ENCODE data around the gene ZNF221. TPM values are rescaled to one million over a fixed set of nuclear protein-coding genes. Genes with fewer than 3 reads are reported as not detected.

ZNF221 gene
- total RNA-seq, 1 experiment from 2014 or later: 2.8 TPM

GRCh38 chr19:43983912-43984686 is 33.1 kb downstream of the ZNF221 start, which contains the start of gene ZNF155:
TSS of gene ZNF155 (plus strand) at chr19:43984188. CDS start at chr19:43988544, 4,356 bp downstream.
- H3K9me3 ChIP-seq (ENCODE audit: control insufficient read depth, insufficient read depth, low read depth, low read length): peaks cover 4% of the 10 kb centered on the region; the same call in 1 of the 2 replicates
- ATAC-seq (peak; percentile 100), DNase-seq (ENCODE audit: low read depth, low spot score) (peak; percentile 78)
- BruUV-seq (replicated peaks): no TSS peak
- intact Hi-C loops (cut with micrococcal nuclease; ENCODE audit: unreplicated experiment) (no loop called here), in situ Hi-C loops (cut with HindIII; ENCODE audit: low pct_unique_long_range_greater_than_20kb, low sequenced_read_pairs) (no loop called here)
- no peaks in the 10 kb centered on the region for H3K36me3 ChIP-seq (ENCODE audit: control insufficient read depth, insufficient read depth, low read length)
- TF ChIP-seq, protein P1, sequence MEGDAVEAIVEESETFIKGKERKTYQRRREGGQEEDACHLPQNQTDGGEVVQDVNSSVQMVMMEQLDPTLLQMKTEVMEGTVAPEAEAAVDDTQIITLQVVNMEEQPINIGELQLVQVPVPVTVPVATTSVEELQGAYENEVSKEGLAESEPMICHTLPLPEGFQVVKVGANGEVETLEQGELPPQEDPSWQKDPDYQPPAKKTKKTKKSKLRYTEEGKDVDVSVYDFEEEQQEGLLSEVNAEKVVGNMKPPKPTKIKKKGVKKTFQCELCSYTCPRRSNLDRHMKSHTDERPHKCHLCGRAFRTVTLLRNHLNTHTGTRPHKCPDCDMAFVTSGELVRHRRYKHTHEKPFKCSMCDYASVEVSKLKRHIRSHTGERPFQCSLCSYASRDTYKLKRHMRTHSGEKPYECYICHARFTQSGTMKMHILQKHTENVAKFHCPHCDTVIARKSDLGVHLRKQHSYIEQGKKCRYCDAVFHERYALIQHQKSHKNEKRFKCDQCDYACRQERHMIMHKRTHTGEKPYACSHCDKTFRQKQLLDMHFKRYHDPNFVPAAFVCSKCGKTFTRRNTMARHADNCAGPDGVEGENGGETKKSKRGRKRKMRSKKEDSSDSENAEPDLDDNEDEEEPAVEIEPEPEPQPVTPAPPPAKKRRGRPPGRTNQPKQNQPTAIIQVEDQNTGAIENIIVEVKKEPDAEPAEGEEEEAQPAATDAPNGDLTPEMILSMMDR (IDR thresholded peaks at IDR 0.05): no peak
- TF ChIP-seq TCF7L2 (IDR thresholded peaks at IDR 0.05; ENCODE audit: low read depth, low read length) (no peak), SIN3A (IDR thresholded peaks at IDR 0.05; ENCODE audit: borderline replicate concordance, insufficient read depth, low read depth, low read length) (0 out of 2 replicates have a peak, but pooled peaks have one; percentile 20), POLR2AphosphoS5 (IDR thresholded peaks at IDR 0.05; ENCODE audit: low read depth, low read length) (peak; percentile 43; the same call in 1 of the 2 replicates)
- TF ChIP-seq, protein P2, sequence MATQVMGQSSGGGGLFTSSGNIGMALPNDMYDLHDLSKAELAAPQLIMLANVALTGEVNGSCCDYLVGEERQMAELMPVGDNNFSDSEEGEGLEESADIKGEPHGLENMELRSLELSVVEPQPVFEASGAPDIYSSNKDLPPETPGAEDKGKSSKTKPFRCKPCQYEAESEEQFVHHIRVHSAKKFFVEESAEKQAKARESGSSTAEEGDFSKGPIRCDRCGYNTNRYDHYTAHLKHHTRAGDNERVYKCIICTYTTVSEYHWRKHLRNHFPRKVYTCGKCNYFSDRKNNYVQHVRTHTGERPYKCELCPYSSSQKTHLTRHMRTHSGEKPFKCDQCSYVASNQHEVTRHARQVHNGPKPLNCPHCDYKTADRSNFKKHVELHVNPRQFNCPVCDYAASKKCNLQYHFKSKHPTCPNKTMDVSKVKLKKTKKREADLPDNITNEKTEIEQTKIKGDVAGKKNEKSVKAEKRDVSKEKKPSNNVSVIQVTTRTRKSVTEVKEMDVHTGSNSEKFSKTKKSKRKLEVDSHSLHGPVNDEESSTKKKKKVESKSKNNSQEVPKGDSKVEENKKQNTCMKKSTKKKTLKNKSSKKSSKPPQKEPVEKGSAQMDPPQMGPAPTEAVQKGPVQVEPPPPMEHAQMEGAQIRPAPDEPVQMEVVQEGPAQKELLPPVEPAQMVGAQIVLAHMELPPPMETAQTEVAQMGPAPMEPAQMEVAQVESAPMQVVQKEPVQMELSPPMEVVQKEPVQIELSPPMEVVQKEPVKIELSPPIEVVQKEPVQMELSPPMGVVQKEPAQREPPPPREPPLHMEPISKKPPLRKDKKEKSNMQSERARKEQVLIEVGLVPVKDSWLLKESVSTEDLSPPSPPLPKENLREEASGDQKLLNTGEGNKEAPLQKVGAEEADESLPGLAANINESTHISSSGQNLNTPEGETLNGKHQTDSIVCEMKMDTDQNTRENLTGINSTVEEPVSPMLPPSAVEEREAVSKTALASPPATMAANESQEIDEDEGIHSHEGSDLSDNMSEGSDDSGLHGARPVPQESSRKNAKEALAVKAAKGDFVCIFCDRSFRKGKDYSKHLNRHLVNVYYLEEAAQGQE (IDR thresholded peaks at IDR 0.05; ENCODE audit: insufficient read depth in 1 of 2, low read depth in 2 of 2, low read length in 1 of 2): no peak
- peak within 1 kb of the TSS; percentile 78 for H3K27ac ChIP-seq (ENCODE audit: low read length)
- no peaks in the 10 kb centered on the region for H3K4me1 ChIP-seq (ENCODE audit: control insufficient read depth, insufficient read depth, low read length)
- ChIA-PET POLR2A (interaction anchor here (0.7 kb wide), 1 partner anchor 451 kb away, joined by 4 read pairs; no protein-coding TSS in a partner anchor), CTCF (no interaction called here)
- H3K4me3 ChIP-seq (ENCODE audit: low read depth in 2 of 2, low read length in 2 of 2): peak within 1 kb of the TSS; percentile 65 to 82
- no peaks in the 10 kb centered on the region for H3K27me3 ChIP-seq (ENCODE audit: control insufficient read depth, insufficient read depth, low read length)

DNA sequence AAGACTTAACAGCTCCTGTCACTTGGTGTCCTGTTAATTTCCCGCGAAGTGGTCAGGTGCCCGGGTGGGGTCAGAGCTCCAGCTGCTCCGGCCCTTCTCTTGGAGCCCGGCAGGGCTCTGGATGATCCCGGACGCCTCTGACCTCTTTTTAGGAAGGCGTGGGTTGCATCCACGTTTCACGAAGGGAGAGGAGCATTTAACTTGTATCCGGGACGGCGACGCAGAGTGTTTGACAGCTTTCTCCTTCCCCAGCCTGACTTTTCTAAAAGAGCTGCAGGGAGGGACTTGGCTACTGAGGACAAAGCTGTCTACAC is 33.6 kb downstream of the ZNF221 start:
- BruUV-seq (replicated peaks): TSS peak; percentile 80
- TF ChIP-seq POLR2AphosphoS5 (IDR thresholded peaks at IDR 0.05; ENCODE audit: low read depth, low read length) (no peak), TCF7L2 (IDR thresholded peaks at IDR 0.05; ENCODE audit: low read depth, low read length) (no peak), SIN3A (IDR thresholded peaks at IDR 0.05; ENCODE audit: borderline replicate concordance, insufficient read depth, low read depth, low read length) (no peak)
- TF ChIP-seq, protein P1 (IDR thresholded peaks at IDR 0.05): no peak
- TF ChIP-seq, protein P2 (IDR thresholded peaks at IDR 0.05; ENCODE audit: insufficient read depth in 1 of 2, low read depth in 2 of 2, low read length in 1 of 2): no peak
- Histone ChIP-seq H3K36me3 (ENCODE audit: control insufficient read depth, insufficient read depth, low read length) (no peaks in the 10 kb centered on the region), H3K4me3 (ENCODE audit: low read depth in 2 of 2, low read length in 2 of 2) (peak overlapping the region; percentile 65 to 82), H3K27ac (ENCODE audit: low read length) (peak overlapping the region; percentile 78), H3K9me3 (ENCODE audit: control insufficient read depth, insufficient read depth, low read depth, low read length) (peaks cover 2% of the 10 kb centered on the region; the same call in 1 of the 2 replicates), H3K27me3 (ENCODE audit: control insufficient read depth, insufficient read depth, low read length) (no peaks in the 10 kb centered on the region), H3K4me1 (ENCODE audit: control insufficient read depth, insufficient read depth, low read length) (no peaks in the 10 kb centered on the region)
- ChIA-PET CTCF (no interaction called here), POLR2A (interaction anchor here (0.7 kb wide), 1 partner anchor 450 kb away, joined by 4 read pairs; no protein-coding TSS in a partner anchor)
- in situ Hi-C loops (cut with HindIII; ENCODE audit: low pct_unique_long_range_greater_than_20kb, low sequenced_read_pairs) (no loop called here), intact Hi-C loops (cut with micrococcal nuclease; ENCODE audit: unreplicated experiment) (no loop called here)
- DNase-seq (ENCODE audit: low read depth, low spot score): no peak
- ATAC-seq: peak; percentile 54
